RCC 7860 (cell line): ENCODE data around the gene USF1.
A peak's percentile ranks its signal among the peaks of the same experiment; 100 is the strongest.
"Not testable (repeated sequence)": the region's sequence is repeated elsewhere in the genome, so short reads cannot be mapped to it uniquely, and the experiment has no call there.

Source experiments
- DNase-seq: peaks from one replicate; pipeline ENCODE4 v3.0.0-alpha.2; 2015; ENCODE audit warnings: low spot score
- FAIRE-seq: peaks from 2 replicates; lab custom pipeline; 2012; peaks lifted over from hg19 to GRCh38; lab: Jason Lieb, UNC

Gene USF1

GRCh38 chr1:161020509-161021164 is 25.1 kb downstream of the USF1 start, which contains the start of gene F11R:
TSS of gene F11R (minus strand) at chr1:161021152. CDS start at chr1:161021073, 79 bp downstream.
- FAIRE-seq (no peak), DNase-seq (no peak)

DNA sequence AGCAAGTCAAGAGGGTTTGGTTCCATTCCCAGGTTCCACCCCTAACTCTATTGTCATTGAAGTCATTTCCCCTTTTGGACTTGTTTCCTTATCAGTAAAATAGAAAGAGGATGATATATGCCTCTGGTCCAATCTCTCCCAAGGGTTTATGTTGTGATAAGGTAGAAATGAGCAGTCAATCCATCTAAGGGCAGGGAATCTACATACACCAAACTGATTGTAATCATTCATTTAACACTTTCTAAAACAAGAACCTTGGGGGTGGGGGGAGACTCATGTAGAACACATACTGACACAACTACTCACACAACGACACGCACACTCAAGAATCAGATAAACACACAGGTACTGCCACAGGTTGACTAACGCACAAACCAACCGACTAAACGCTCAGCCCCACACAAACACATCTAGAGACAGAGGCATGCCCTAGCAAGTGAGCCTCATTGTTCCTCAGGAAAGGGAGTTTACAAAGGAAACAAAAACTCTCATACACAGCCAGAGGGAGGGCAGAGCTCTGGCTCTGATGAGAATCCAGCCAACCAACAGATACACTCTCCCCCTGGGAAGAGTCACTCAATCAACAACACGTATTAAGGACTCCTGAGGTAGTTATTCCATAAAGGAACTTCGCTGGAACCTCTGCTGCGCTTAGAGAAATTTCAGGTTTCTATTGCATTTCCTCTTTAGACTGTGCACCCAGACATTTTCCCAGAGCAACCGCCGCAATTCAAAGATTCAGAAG is 25.9 kb downstream of the USF1 start:
- DNase-seq: no peak
- FAIRE-seq: no peak

- FAIRE-seq, DNase-seq: not testable (repeated sequence)
Measured at GRCh38 chr1:161019111-161019660, 26.6 kb downstream of the USF1 start.

DNA sequence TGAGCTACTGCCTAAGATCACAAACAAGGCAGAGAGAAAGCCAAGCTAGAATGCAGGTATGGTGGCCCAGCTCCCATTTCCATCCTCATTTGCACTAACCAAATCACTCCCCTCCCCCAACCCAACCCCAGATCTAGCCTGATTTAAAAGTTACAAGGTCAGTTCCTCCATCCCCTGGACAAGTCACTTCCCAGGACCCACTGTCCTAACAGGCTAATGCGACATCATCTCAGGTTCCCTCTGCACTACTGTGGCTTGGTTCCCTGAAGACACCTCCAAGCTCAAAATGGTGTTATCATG is 27.2 kb downstream of the USF1 start:
- no peak for DNase-seq
- FAIRE-seq: no peak

DNA sequence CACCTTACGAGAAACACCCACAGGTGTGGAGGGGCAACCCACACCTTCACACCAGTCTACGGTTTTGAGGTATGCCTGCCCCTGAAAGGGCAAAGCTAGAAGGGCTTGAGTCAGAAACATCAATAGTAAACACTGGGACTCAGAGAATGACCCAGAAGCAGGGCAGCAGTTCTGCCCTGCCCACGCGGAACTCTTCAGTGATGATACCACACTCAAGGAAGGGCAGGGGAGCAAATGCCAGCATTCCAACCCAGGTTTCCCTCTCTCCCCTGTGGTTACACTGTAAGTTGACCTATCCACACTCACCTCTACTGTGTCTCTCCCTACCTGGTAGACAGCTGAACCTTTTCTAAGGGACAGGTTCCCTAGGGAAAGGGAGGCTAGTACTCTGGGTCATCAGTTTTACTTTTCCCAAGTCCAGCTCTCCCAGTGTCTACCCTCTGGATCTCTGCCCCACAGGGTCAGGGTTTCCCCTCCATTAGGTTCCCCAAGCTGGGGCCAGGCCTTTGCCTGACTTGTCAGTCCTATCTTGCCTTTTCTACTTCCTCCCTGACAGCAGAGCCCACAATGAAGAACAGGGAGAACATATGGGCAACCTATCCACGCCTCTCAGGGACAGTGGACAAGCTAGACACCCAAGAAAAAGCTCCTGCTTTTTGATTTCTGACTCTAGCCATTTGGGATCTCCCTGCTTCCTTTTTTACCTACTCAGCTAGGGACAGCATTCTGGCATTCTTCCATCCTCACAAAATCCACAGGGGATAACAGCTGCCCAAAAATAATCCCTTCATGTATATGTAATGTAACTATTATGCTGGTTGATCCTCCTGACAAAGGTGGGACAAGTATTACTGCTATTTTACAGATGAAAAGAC is 27.8 kb downstream of the USF1 start:
- DNase-seq (no peak), FAIRE-seq (no peak)

DNA sequence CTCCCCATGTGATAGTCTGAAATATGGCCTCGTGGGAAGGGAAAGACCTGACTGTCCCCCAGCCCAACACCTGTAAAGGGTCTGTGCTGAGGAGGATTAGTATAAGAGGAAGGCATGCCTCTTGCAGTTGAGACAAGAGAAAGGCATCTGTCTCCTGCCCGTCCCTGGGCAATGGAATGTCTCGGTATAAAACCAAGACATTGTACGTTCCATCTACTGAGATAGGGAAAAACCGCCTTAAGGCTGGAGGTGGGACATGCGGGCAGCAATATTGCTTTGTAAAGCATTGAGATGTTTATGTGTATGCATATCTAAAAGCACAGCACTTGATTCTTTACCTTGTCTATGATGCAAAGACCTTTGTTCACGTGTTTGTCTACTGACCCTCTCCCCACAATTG is 28.6 kb downstream of the USF1 start:
- not testable (repeated sequence) for DNase-seq, FAIRE-seq

- not testable (repeated sequence) for DNase-seq, FAIRE-seq
Measured at GRCh38 chr1:161016683-161017082, 29.1 kb downstream of the USF1 start.

DNA sequence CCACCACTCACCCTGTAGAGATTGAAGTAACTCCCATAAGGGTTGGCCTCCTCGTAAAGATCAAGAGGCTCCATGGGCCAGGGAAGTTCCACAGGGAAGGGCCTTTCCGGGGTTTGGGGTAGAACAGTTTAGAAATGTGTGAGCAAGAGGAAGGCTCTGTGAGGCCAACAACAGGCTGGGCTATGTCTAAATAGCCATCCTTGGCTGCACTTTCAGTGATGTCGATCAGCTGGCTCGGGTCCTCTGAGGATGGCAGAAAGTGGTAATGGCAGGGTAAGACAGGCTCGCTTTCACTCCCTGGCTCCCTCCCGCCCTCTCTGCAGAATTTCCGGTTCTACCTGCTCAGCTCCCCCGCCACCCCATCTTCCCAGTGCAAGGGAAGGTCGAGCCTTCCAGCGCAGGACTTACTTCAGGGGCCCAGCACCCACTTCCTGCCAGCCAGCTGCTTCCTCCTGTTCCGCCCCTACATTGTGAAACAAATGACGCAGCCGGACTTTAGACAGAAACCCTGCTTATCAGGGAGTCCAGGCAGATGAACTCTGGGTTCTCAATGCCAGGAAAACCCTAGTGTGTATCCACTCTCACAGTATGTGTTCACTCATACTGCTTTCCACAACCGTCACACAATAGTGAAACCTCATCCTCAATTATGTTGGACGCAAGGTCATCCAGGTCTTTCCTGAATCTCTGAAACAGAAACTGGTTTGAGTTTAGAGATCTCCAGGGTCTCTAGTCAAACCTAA is 32.1 kb downstream of the USF1 start:
- FAIRE-seq (no peak), DNase-seq (peak; percentile 55)

DNA sequence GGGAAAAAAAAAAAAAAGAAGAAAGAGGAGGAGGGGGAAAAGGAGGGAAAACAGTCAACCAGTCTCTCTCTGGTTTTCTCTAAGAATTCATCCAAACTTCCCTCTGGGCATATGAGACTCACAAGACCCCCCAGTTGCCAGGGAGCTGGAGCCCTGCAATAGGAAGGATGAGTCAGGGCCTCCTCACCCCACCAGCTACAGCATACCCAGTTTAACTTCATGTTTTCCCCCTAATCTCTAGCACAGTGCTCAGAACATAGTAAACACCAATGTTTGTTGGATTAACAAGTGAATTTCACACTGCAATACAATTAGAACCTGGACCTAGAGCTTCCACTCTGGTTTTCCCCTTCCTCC is 32.7 kb downstream of the USF1 start:
- DNase-seq: no peak
- FAIRE-seq: no peak

DNA sequence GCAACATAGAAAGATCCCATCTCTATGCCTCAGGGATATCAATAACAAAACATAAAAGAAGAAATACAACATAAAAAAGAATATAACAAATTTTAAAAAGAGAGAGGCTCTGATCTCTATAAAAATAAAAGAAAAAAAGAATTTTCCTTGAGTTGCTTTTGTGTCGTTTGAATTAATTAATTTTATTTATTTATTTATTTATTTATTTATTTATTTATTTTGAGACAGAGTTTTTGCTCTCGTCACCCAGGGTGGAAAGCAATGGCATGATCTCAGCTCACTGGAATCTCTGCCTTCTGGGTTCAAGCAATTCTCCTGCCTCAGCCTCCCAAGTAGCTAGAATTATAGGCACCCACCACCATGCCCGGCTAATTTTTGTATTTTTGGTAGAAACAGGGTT is 33.4 kb downstream of the USF1 start:
- FAIRE-seq (no peak), DNase-seq (no peak)

GRCh38 chr1:161009602-161010211 is 36.1 kb downstream of the USF1 start:
- FAIRE-seq (no peak), DNase-seq (no peak)

DNA sequence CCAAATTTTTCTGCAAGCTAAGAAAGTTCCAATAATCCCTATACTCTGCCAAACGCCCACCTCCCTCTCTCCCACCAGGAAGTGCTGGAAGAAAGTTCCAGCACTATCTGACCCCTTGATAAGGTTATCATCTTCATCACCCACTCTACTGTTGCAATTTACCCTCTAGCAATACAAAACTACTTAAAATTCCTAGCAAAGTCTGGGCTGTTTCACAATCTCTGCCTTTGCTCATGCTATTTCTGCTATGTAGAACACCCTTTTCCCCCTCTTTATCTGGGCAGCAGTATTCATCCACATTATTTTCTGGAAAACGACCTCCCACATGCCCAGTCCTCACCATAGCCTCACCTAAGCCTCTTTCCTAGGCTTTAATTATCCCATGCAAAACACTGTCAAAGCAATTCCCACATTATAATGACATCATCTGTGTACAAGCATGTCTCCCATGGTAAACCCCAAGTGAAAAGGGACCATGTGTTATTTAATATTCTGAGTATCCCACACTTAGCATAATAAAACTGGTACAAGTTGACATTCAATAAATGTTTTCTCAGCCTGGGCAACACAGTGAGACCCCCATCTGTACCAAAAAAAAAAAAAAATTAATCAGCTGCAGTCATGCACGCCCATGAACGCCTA is 36.8 kb downstream of the USF1 start:
- FAIRE-seq: no peak
- no peak for DNase-seq

- DNase-seq: no peak
- no peak for FAIRE-seq
Measured at GRCh38 chr1:161007369-161007768, 38.4 kb downstream of the USF1 start.

GRCh38 chr1:161006563-161006962 is 39.2 kb downstream of the USF1 start:
- FAIRE-seq: no peak
- no peak for DNase-seq

- no peak for DNase-seq
- FAIRE-seq: no peak
Measured at GRCh38 chr1:161001525-161001924, 44.3 kb downstream of the USF1 start.

DNA sequence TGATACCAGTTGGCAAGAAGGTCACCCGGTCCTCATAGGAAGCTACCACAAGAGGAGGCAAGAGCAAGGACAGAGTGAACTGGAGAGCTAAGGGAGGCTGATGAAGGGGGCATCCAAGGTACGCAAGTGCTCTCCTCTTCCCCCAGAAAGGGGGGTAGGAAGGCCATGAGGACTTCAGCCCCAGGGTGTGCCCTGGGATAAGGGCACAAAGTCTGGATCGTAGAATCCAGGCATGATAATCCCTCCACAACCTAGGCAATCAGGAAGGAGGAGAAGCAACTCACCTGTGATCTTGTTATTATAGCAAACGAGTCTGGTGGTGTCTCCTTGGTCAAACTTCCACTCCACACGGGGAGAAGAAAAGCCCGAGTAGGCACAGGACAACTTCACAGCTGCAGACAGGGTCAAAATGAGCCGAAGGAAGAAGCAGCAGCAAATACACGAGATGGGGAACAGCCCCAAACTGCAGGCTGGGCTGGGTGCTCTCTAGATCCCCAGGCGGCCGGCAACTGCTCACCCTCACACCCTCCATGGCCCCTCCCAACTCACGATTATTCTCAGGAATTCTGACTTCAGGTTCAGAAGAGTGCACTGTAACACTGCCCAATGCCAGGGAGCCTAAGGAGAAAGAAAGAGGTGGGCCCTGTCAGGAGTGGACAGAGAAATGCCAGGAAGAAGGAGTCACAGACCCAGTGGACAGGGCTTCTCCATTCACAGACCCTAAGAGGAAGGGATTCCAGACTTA is 44.9 kb downstream of the USF1 start:
- FAIRE-seq (no peak), DNase-seq (no peak)

- FAIRE-seq (no peak), DNase-seq (no peak)
Measured at GRCh38 chr1:160999376-160999775, 46.4 kb downstream of the USF1 start.

- no peak for DNase-seq
- no peak for FAIRE-seq
Measured at GRCh38 chr1:160997323-160998038, 48.3 kb downstream of the USF1 start.
